GM23338 (cell line): Measurements from ENCODE around the gene TMEM178B. TPM values are rescaled to one million over a fixed set of nuclear protein-coding genes. Genes with fewer than 3 reads are reported as not detected.

Experiments
- ATAC-seq: fragments of 200-7000 bp; cut with Tn5 transposase; 3 replicates; pipeline ENCODE4 v1.9.1; 2020
- DNase-seq: peaks from one replicate; pipeline ENCODE4 v3.0.0-alpha.2; 2015; ENCODE audit warnings: low spot score
- H2AFZ ChIP-seq: fragments of 200-600 bp; sonication (generic); 2 replicates; pipeline ENCODE4 v1.8.0; 2016; ENCODE audit warnings: antibody characterized with exemption, mild to moderate bottlenecking, moderate library complexity
- H3F3A ChIP-seq: fragments of 200-600 bp; sonication (generic); replicated peaks from 2 replicates; pipeline ENCODE4 v1.8.0; 2017; ENCODE audit warnings: antibody characterized with exemption, mixed run types, low read depth
- H3K27ac ChIP-seq: fragments of 200-600 bp; sonication (generic); 2 replicates; pipeline ENCODE4 v1.6.1; 2016; ENCODE audit warnings: low read depth
- H3K27me3 ChIP-seq: fragments of 200-600 bp; sonication (generic); 2 replicates; pipeline ENCODE4 v1.8.0; 2016; ENCODE audit warnings: mild to moderate bottlenecking, mixed run types, moderate library complexity; ENCODE audit not compliant: insufficient read depth
- H3K36me3 ChIP-seq: fragments of 200-600 bp; sonication (generic); 2 replicates; pipeline ENCODE4 v1.8.0; 2016; ENCODE audit warnings: mild to moderate bottlenecking; ENCODE audit not compliant: insufficient read depth
- H3K4me1 ChIP-seq: fragments of 200-600 bp; sonication (generic); 2 replicates; pipeline ENCODE4 v1.8.0; 2016; ENCODE audit warnings: mild to moderate bottlenecking, moderate library complexity; ENCODE audit not compliant: insufficient read depth
- H3K4me2 ChIP-seq: fragments of 200-600 bp; sonication (generic); 2 replicates; pipeline ENCODE4 v1.7.1; 2017; ENCODE audit warnings: mixed run types
- H3K4me3 ChIP-seq: fragments of 200-600 bp; sonication (generic); 2 replicates; pipeline ENCODE4 v1.6.1; 2016; ENCODE audit warnings: mixed run types
- H3K79me2 ChIP-seq: fragments of 200-600 bp; sonication (generic); replicated peaks from 2 replicates; pipeline ENCODE4 v1.8.0; 2017; ENCODE audit warnings: mild to moderate bottlenecking; ENCODE audit not compliant: insufficient read depth
- H3K9me2 ChIP-seq: fragments of 200-600 bp; sonication (generic); 2 replicates; pipeline ENCODE4 v1.8.0; 2017; ENCODE audit not compliant: insufficient read depth
- H4K20me1 ChIP-seq: fragments of 200-600 bp; sonication (generic); replicated peaks from 2 replicates; pipeline ENCODE4 v1.8.0; 2017; ENCODE audit warnings: mild to moderate bottlenecking; ENCODE audit not compliant: insufficient read depth
- H3K27ac Mint-ChIP-seq: 2 replicates; pipeline ENCODE4 v1.8.0; 2020; ENCODE audit warnings: inconsistent platforms, mild to moderate bottlenecking, moderate library complexity, mixed read lengths
- H3K27me3 Mint-ChIP-seq: 3 replicates; pipeline ENCODE4 v1.8.0; 2022; ENCODE audit warnings: low read depth, mild to moderate bottlenecking, moderate library complexity, mixed read lengths, inconsistent platforms; ENCODE audit not compliant: insufficient read depth, poor library complexity
- H3K36me3 Mint-ChIP-seq: 3 replicates; pipeline ENCODE4 v1.8.0; 2021; ENCODE audit warnings: low read depth, mild to moderate bottlenecking, inconsistent platforms, moderate library complexity, mixed read lengths
- H3K4me1 Mint-ChIP-seq: 3 replicates; pipeline ENCODE4 v1.8.0; 2020; ENCODE audit warnings: mild to moderate bottlenecking, inconsistent platforms, mixed read lengths
- H3K4me3 Mint-ChIP-seq: 3 replicates; pipeline ENCODE4 v1.8.0; 2021; ENCODE audit warnings: moderate library complexity, mild to moderate bottlenecking, inconsistent platforms, mixed read lengths
- H3K9me3 Mint-ChIP-seq: 3 replicates; pipeline ENCODE4 v1.8.0; 2020; ENCODE audit warnings: moderate library complexity, mild to moderate bottlenecking, inconsistent platforms, mixed read lengths
- CREB1 ChIP-seq: fragments of 250-450 bp; sonication (Bioruptor Pico); IDR thresholded peaks from 2 replicates; pipeline ENCODE4 v1.5.0; 2020; ENCODE audit warnings: low read depth, mild to moderate bottlenecking, moderate library complexity
- ETS1 ChIP-seq: IDR thresholded peaks from 2 replicates; pipeline ENCODE4 v1.6.1; 2016; ENCODE audit warnings: antibody characterized with exemption
- EZH2 ChIP-seq: fragments of 200-600 bp; sonication (generic); IDR thresholded peaks from one replicate; pipeline ENCODE4 v1.8.0; 2017; ENCODE audit warnings: antibody characterized with exemption, mild to moderate bottlenecking, low read depth; ENCODE audit not compliant: unreplicated experiment
- EZH2phosphoT487 ChIP-seq: fragments of 200-600 bp; sonication (generic); IDR thresholded peaks from one replicate; pipeline ENCODE4 v1.8.1; 2018; ENCODE audit warnings: antibody characterized with exemption; ENCODE audit not compliant: unreplicated experiment
- JUNB ChIP-seq: IDR thresholded peaks from one replicate; pipeline ENCODE4 v1.6.1; 2016; ENCODE audit warnings: antibody characterized with exemption; ENCODE audit not compliant: unreplicated experiment
- NANOG ChIP-seq: IDR thresholded peaks from 2 replicates; pipeline ENCODE4 v1.6.1; 2016; ENCODE audit warnings: antibody characterized with exemption, borderline replicate concordance
- POLR2AphosphoS5 ChIP-seq: IDR thresholded peaks from 2 replicates; pipeline ENCODE4 v1.6.1; 2016; ENCODE audit warnings: antibody characterized with exemption, low read depth
- REST ChIP-seq: IDR thresholded peaks from one replicate; pipeline ENCODE4 v1.6.1; 2018; ENCODE audit warnings: antibody characterized with exemption; ENCODE audit not compliant: unreplicated experiment
- STAT1 ChIP-seq: IDR thresholded peaks from one replicate; pipeline ENCODE4 v1.6.1; 2016; ENCODE audit warnings: antibody characterized with exemption; ENCODE audit not compliant: unreplicated experiment
- ZNF331 ChIP-seq: fragments of 250-450 bp; sonication (Bioruptor Pico); IDR thresholded peaks from 2 replicates; pipeline ENCODE4 v1.5.0; 2020; ENCODE audit warnings: low read depth, mild to moderate bottlenecking, moderate library complexity
- ZNF462 ChIP-seq: fragments of 250-450 bp; sonication (Bioruptor Pico); IDR thresholded peaks from 2 replicates; pipeline ENCODE4 v1.5.0; 2020; ENCODE audit warnings: mild to moderate bottlenecking, moderate library complexity
- polyA plus RNA-seq: library from polyadenylated mRNA; unstranded; fragments of >200 nt; fragmentation: Nextera tagmentation; extraction: Ambion mirVana; gene quantifications from 2 replicates; pipeline ENCODE4 v1.2.1, GENCODE V29; 2016
- total RNA-seq: library from RNA; depleted of rRNA; stranded (reverse); fragments of >200 nt; shearing (Covaris generic); gene quantifications from 2 replicates; pipeline ENCODE4 v1.2.3, GENCODE V29; 2014

TMEM178B gene
- total and polyA plus RNA-seq, 2 experiments from 2014 or later: 4.9 to 15.6 TPM

- H2AFZ ChIP-seq: no peak overlapping the region
- H3K4me1 Mint-ChIP-seq: no peaks in the 10 kb centered on the region; the same call in 2 of the 3 replicates
- no peaks in the 10 kb centered on the region for H4K20me1 ChIP-seq
- peaks cover 4% of the 10 kb centered on the region for H3K27me3 Mint-ChIP-seq
- no peak overlapping the region for H3K4me2 ChIP-seq
- TF ChIP-seq POLR2AphosphoS5 (no peak), NANOG (no peak), CREB1 (CRISPR knock-in tag) (no peak)
- H3K27me3 ChIP-seq: no peaks in the 10 kb centered on the region
- no peaks in the 10 kb centered on the region for H3K4me1 ChIP-seq
- peaks cover 13% of the 10 kb centered on the region for H3K9me2 ChIP-seq
- H3F3A ChIP-seq: no peaks in the 10 kb centered on the region
- no peak overlapping the region for H3K4me3 ChIP-seq
- H3K4me3 Mint-ChIP-seq: no peak overlapping the region
- H3K27ac Mint-ChIP-seq: no peak overlapping the region
- DNase-seq (no peak), ATAC-seq (no peak)
- H3K79me2 ChIP-seq: no peaks in the 10 kb centered on the region
- no peaks in the 10 kb centered on the region for H3K36me3 ChIP-seq
- no peak overlapping the region for H3K27ac ChIP-seq
- H3K9me3 Mint-ChIP-seq: no peaks in the 10 kb centered on the region; the same call in 2 of the 3 replicates
- peaks cover 21% of the 10 kb centered on the region for H3K36me3 Mint-ChIP-seq
These were observed 445.8 kb downstream of the TMEM178B start for GRCh38 chr7:141519623-141520022.

- Histone ChIP-seq H2AFZ (no peak overlapping the region), H3F3A (no peaks in the 10 kb centered on the region), H3K27ac (no peak overlapping the region), H4K20me1 (no peaks in the 10 kb centered on the region), H3K4me3 (no peak overlapping the region), H3K9me2 (peaks cover 8% of the 10 kb centered on the region), H3K4me2 (no peak overlapping the region), H3K36me3 (no peaks in the 10 kb centered on the region; the same call in 1 of the 2 replicates), H3K4me1 (no peaks in the 10 kb centered on the region), H3K27me3 (no peaks in the 10 kb centered on the region), H3K79me2 (no peaks in the 10 kb centered on the region)
- Mint-ChIP-seq H3K4me3 (no peak overlapping the region), H3K36me3 (peaks cover 21% of the 10 kb centered on the region), H3K27me3 (peaks cover 2% of the 10 kb centered on the region), H3K4me1 (peaks cover 8% of the 10 kb centered on the region; the same call in 2 of the 3 replicates), H3K9me3 (no peaks in the 10 kb centered on the region), H3K27ac (no peak overlapping the region)
- no peak for ATAC-seq
- DNase-seq: no peak
- no peak for TF ChIP-seq NANOG
- no peak for TF ChIP-seq ZNF462 (CRISPR knock-in tag)
- no peak for TF ChIP-seq EZH2phosphoT487
- TF ChIP-seq REST: no peak
- TF ChIP-seq ZNF331 (CRISPR knock-in tag): no peak
- no peak for TF ChIP-seq ETS1
- no peak for TF ChIP-seq EZH2
- TF ChIP-seq STAT1: no peak
- TF ChIP-seq JUNB: no peak
- no peak for TF ChIP-seq POLR2AphosphoS5
These were observed 448.9 kb downstream of the TMEM178B start for GRCh38 chr7:141522657-141523342.
